ENCODE measurements around the gene BRINP1.

DNA sequence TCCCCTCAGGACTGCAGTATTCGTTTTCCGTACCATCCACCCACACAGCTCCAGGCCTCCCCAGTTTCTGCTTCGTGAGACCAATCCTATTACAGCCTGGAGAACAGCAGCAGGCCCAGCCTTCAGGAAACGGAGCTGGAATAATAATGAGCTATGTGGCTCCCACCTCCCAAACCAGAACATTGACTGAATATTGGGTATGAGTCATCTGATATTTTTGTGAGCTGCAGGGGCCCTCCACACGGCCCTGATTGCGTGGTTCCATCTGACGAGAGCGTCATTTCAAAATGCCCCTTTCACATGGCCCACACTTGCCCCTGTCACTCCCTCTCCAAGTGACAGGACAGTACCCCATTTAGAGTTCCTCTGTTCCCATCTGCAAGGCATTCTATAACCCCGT is 192.0 kb downstream of the BRINP1 start:
- TF ChIP-seq EZH2 (IDR thresholded peaks at IDR 0.05; ENCODE audit: low read depth, low read length, severe bottlenecking) (no peak), SIN3A (conservative IDR thresholded peaks at IDR 0.05 in 1 of 2, IDR thresholded peaks at IDR 0.05 in 1 of 2; ENCODE audit: low read depth in 1 of 2, low read length in 2 of 2) (no peak), HDAC6 (IDR thresholded peaks at IDR 0.05; ENCODE audit: low read depth, low read length) (no peak), RFX5 (IDR thresholded peaks at IDR 0.05; ENCODE audit: borderline replicate concordance, low read depth, low read length) (no peak), KDM5A (IDR thresholded peaks at IDR 0.05; ENCODE audit: low read length) (no peak), RXRA (IDR thresholded peaks at IDR 0.05; ENCODE audit: insufficient read depth, low read depth, low read length) (no peak)
